Neural cell (in vitro differentiated cells): ENCODE results near the gene KATNBL1. TPM values are rescaled to one million over a fixed set of nuclear protein-coding genes. Genes with fewer than 3 reads are reported as not detected.

Experiments
- H2AFZ ChIP-seq: fragments of 200-600, 300-800 bp; sonication (generic), shearing (Covaris generic); 2 replicates; pipeline ENCODE4 v1.6.0; 2014; ENCODE audit warnings: low read depth, mild to moderate bottlenecking, antibody characterized with exemption, low read length, moderate library complexity
- H3F3A ChIP-seq: fragments of 200-600 bp; shearing (Covaris generic); 2 replicates; pipeline ENCODE4 v1.6.1; 2016; ENCODE audit warnings: mild to moderate bottlenecking, moderate library complexity, mixed read lengths, antibody characterized with exemption, low read length; ENCODE audit not compliant: insufficient read depth, poor library complexity, severe bottlenecking
- H3K27ac ChIP-seq: fragments of 200-600, 300-800 bp; sonication (generic), shearing (Covaris generic); 2 replicates; pipeline ENCODE4 v1.5.1; 2014; ENCODE audit warnings: mild to moderate bottlenecking, low read length, moderate library complexity
- H3K27me3 ChIP-seq: fragments of 300-800, 200-600 bp; sonication (generic), shearing (Covaris generic); 2 replicates; pipeline ENCODE4 v1.6.0; 2014; ENCODE audit warnings: mild to moderate bottlenecking, low read depth, low read length, moderate library complexity; ENCODE audit not compliant: insufficient read depth
- H3K36me3 ChIP-seq: fragments of 300-800, 200-600 bp; sonication (generic), shearing (Covaris generic); 2 replicates; pipeline ENCODE4 v1.5.1; 2014; ENCODE audit warnings: mild to moderate bottlenecking, antibody characterized with exemption, low read length, moderate library complexity; ENCODE audit not compliant: insufficient read depth
- H3K4me2 ChIP-seq: fragments of 300-800, 200-600 bp; sonication (generic), shearing (Covaris generic); 2 replicates; pipeline ENCODE4 v1.6.0; 2014; ENCODE audit warnings: mild to moderate bottlenecking, low read length
- H3K4me3 ChIP-seq: fragments of 300-800, 200-600 bp; sonication (generic), shearing (Covaris generic); 2 replicates; pipeline ENCODE4 v1.5.1; 2014; ENCODE audit warnings: mild to moderate bottlenecking, low read length, moderate library complexity
- H3K79me2 ChIP-seq: fragments of 200-600 bp; shearing (Covaris generic); replicated peaks from 2 replicates; pipeline ENCODE4 v1.6.0; 2014; ENCODE audit warnings: mild to moderate bottlenecking, low read length, moderate library complexity; ENCODE audit not compliant: insufficient read depth
- H3K9ac ChIP-seq: fragments of 300-800, 200-600 bp; sonication (generic), shearing (Covaris generic); 2 replicates; pipeline ENCODE4 v1.6.1; 2016; ENCODE audit warnings: mild to moderate bottlenecking, low read length, mixed read lengths
- H3K9me2 ChIP-seq: fragments of 200-600 bp; shearing (Covaris generic); 2 replicates; pipeline ENCODE4 v1.6.1; 2016; ENCODE audit warnings: mild to moderate bottlenecking, low read length, mixed read lengths; ENCODE audit not compliant: insufficient read depth
- H3K9me3 ChIP-seq: fragments of 200-600, 300-800 bp; sonication (generic), shearing (Covaris generic); 2 replicates; pipeline ENCODE4 v1.6.1; 2016; ENCODE audit warnings: mild to moderate bottlenecking, mixed run types, low read length, moderate library complexity, mixed read lengths
- H4K20me1 ChIP-seq: fragments of 200-600 bp; shearing (Covaris generic); 2 replicates; pipeline ENCODE4 v1.6.1; 2016; ENCODE audit warnings: mild to moderate bottlenecking, mixed run types; ENCODE audit not compliant: insufficient read depth
- EP300 ChIP-seq: fragments of 450-650 bp; conservative IDR thresholded peaks from 2 replicates; pipeline ENCODE4 v1.6.1; 2014; ENCODE audit warnings: antibody characterized with exemption, mild to moderate bottlenecking, moderate library complexity; ENCODE audit not compliant: poor library complexity, severe bottlenecking
- EZH2 ChIP-seq: fragments of 200-600, 300-800 bp; shearing (Covaris generic), sonication (generic); IDR thresholded peaks from 2 replicates; pipeline ENCODE4 v1.6.1; 2014; ENCODE audit warnings: antibody characterized with exemption, low read length, borderline replicate concordance, mild to moderate bottlenecking; ENCODE audit not compliant: insufficient read depth, poor library complexity, severe bottlenecking
- MXI1 ChIP-seq: fragments of 450-650 bp; conservative IDR thresholded peaks from 2 replicates; pipeline ENCODE4 v1.6.1; 2014; ENCODE audit warnings: antibody characterized with exemption, mild to moderate bottlenecking; ENCODE audit not compliant: poor library complexity, severe bottlenecking
- POLR2AphosphoS5 ChIP-seq: IDR thresholded peaks from 2 replicates; pipeline ENCODE4 v1.6.1; 2012
- RAD21 ChIP-seq: fragments of 450-650 bp; conservative IDR thresholded peaks from 2 replicates; pipeline ENCODE4 v1.6.1; 2014; ENCODE audit warnings: antibody characterized with exemption, mild to moderate bottlenecking, moderate library complexity
- SMC3 ChIP-seq: fragments of 450-650 bp; conservative IDR thresholded peaks from 2 replicates; pipeline ENCODE4 v1.6.1; 2014; ENCODE audit warnings: antibody characterized with exemption, mild to moderate bottlenecking, moderate library complexity; ENCODE audit not compliant: poor library complexity
- TAF1 ChIP-seq: IDR thresholded peaks from 2 replicates; pipeline ENCODE4 v1.6.1; 2012; ENCODE audit warnings: low read depth
- polyA plus RNA-seq: library from polyadenylated mRNA; depleted of rRNA; stranded (reverse); fragments of >200 nt; gene quantifications from 2 replicates; pipeline ENCODE4 v1.2.3, GENCODE V29; 2014
- TF ChIP-seq, protein P1 (sequence below): IDR thresholded peaks from 2 replicates; pipeline ENCODE4 v1.6.1; 2012; ENCODE audit warnings: borderline replicate concordance
- TF ChIP-seq, protein P2 (sequence below): fragments of 450-650 bp; IDR thresholded peaks from 2 replicates; pipeline ENCODE4 v1.5.1; 2014; ENCODE audit warnings: antibody characterized with exemption, mild to moderate bottlenecking, moderate library complexity; ENCODE audit not compliant: poor library complexity, severe bottlenecking

Gene KATNBL1
- polyA plus RNA-seq, 1 donor from 2014 or later: 158 TPM

DNA sequence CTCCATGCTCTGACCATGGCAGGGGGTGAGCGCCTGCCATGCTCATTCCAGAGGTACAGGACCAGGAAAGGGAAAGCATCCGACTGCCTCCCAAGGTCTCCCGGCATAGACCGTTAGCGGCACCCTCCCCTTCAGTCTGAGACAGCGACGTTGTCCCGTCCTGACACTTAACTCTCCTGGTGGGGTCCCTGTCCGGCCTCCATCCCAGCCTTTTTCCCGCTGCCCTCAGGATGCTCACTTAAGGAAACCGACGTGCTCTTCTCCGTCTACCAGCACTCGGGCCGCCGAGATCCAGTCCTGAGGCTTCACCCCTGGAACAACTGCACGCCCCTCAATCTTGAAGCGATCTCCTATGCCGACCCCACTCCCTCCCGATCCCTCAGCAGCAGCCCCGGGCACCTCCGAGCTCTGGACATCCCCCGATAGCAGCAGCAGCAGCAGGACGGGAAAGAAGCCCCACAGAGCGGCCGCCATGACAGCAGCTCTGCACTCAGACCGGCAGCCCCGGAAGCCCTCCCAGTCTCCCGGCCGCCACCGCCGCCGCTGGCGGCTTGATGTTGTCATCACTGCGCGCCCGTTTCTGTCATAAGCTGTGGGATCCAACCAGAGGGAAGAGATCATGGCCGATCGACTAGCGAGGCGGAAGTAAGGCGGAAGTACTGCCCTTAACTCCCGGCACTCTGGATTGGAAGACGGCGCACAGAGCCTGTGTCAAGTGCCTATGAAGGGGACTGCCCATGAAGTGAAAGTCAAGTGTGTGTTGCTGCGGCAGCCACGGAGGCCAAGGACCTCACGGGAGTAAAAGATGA lies 108.3 kb downstream of the KATNBL1 start, which contains the start of the genes EMC7 and PGBD4:
Gene EMC7 (minus strand): TSS at position 497 of the 809 bp plus-strand sequence. CDS start 23 bp downstream, at position 474.
Gene PGBD4 (plus strand): TSS at position 718 of the 809 bp plus-strand sequence. CDS start 449 bp downstream, outside the sequence.
- H3K36me3 ChIP-seq: peaks cover 5% of the 10 kb centered on the region
- H3K79me2 ChIP-seq: peaks cover 30% of the 10 kb centered on the region
- H2AFZ ChIP-seq: peak within 1 kb of the TSS; percentile 95

DNA sequence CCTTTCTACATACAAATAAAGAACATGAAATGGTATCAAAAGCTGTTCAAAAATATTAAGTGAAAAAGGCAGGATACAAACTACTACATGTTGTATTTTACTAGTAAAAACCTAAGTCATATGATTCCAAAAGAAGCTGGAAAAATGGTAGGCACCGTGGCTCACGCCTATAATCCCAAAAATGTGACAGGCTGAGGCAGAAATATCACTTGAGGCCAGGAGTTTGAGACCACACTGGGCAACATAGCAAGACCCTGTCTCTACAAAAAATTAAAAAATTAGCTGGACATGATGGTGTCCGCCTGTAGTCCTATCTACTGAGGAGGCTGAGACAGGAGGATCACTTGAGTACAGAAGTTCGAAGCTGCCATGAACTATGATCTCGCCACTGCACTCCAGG lies 110.0 kb downstream of the KATNBL1 start:
- Histone ChIP-seq H3K4me3 (peak overlapping the region; percentile 84), H2AFZ (no peak overlapping the region), H3K27ac (no peak overlapping the region), H3K27me3 (no peaks in the 10 kb centered on the region), H4K20me1 (no peaks in the 10 kb centered on the region), H3K36me3 (peaks cover 5% of the 10 kb centered on the region), H3K9me3 (no peaks in the 10 kb centered on the region), H3K9me2 (no peaks in the 10 kb centered on the region), H3K9ac (no peak overlapping the region), H3K79me2 (peaks cover 30% of the 10 kb centered on the region), H3K4me2 (peak overlapping the region; percentile 83), H3F3A (peaks cover 3% of the 10 kb centered on the region)
- TF ChIP-seq, protein P1, sequence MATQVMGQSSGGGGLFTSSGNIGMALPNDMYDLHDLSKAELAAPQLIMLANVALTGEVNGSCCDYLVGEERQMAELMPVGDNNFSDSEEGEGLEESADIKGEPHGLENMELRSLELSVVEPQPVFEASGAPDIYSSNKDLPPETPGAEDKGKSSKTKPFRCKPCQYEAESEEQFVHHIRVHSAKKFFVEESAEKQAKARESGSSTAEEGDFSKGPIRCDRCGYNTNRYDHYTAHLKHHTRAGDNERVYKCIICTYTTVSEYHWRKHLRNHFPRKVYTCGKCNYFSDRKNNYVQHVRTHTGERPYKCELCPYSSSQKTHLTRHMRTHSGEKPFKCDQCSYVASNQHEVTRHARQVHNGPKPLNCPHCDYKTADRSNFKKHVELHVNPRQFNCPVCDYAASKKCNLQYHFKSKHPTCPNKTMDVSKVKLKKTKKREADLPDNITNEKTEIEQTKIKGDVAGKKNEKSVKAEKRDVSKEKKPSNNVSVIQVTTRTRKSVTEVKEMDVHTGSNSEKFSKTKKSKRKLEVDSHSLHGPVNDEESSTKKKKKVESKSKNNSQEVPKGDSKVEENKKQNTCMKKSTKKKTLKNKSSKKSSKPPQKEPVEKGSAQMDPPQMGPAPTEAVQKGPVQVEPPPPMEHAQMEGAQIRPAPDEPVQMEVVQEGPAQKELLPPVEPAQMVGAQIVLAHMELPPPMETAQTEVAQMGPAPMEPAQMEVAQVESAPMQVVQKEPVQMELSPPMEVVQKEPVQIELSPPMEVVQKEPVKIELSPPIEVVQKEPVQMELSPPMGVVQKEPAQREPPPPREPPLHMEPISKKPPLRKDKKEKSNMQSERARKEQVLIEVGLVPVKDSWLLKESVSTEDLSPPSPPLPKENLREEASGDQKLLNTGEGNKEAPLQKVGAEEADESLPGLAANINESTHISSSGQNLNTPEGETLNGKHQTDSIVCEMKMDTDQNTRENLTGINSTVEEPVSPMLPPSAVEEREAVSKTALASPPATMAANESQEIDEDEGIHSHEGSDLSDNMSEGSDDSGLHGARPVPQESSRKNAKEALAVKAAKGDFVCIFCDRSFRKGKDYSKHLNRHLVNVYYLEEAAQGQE: no peak
- no peak for TF ChIP-seq TAF1

More for the DNA sequence above, 108.3 kb downstream of the KATNBL1 start, which contains the start of the genes EMC7 and PGBD4:
- peak within 1 kb of the TSS; percentile 88 for H3K9ac ChIP-seq
- H3F3A ChIP-seq: peaks cover 3% of the 10 kb centered on the region
- H3K27me3 ChIP-seq: no peaks in the 10 kb centered on the region
- H4K20me1 ChIP-seq: no peaks in the 10 kb centered on the region
- peak within 1 kb of the TSS; percentile 96 for H3K4me2 ChIP-seq
- H3K4me3 ChIP-seq: peak within 1 kb of the TSS; percentile 84
- H3K27ac ChIP-seq: peak within 1 kb of the TSS; percentile 90
- TF ChIP-seq EZH2: no peak
- peak; percentile 44 for TF ChIP-seq SMC3
- TF ChIP-seq, protein P1: peak; percentile 79
- TF ChIP-seq, protein P2, sequence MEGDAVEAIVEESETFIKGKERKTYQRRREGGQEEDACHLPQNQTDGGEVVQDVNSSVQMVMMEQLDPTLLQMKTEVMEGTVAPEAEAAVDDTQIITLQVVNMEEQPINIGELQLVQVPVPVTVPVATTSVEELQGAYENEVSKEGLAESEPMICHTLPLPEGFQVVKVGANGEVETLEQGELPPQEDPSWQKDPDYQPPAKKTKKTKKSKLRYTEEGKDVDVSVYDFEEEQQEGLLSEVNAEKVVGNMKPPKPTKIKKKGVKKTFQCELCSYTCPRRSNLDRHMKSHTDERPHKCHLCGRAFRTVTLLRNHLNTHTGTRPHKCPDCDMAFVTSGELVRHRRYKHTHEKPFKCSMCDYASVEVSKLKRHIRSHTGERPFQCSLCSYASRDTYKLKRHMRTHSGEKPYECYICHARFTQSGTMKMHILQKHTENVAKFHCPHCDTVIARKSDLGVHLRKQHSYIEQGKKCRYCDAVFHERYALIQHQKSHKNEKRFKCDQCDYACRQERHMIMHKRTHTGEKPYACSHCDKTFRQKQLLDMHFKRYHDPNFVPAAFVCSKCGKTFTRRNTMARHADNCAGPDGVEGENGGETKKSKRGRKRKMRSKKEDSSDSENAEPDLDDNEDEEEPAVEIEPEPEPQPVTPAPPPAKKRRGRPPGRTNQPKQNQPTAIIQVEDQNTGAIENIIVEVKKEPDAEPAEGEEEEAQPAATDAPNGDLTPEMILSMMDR: no peak
- no peak for TF ChIP-seq RAD21
- TF ChIP-seq TAF1: peak; percentile 97
- peak; percentile 91 for TF ChIP-seq POLR2AphosphoS5
- peak; percentile 96 for TF ChIP-seq MXI1
- TF ChIP-seq EP300: peak; percentile 72
- H3K9me2 ChIP-seq: no peaks in the 10 kb centered on the region
- no peaks in the 10 kb centered on the region for H3K9me3 ChIP-seq
